Neural crest cell (in vitro differentiated cells): ENCODE measurements around the gene NOS1AP. TPM values are rescaled to one million over a fixed set of nuclear protein-coding genes. Genes with fewer than 3 reads are reported as not detected.

ENCODE experiments used
- DNase-seq: peaks from one replicate; pipeline ENCODE4 v3.0.0; 2021; ENCODE audit warnings: low read depth, mixed read lengths, low spot score
- H3K27ac Mint-ChIP-seq: one replicate; pipeline ENCODE4 v1.8.0; 2021; ENCODE audit warnings: mild to moderate bottlenecking, mixed read lengths; ENCODE audit not compliant: unreplicated experiment
- H3K27me3 Mint-ChIP-seq: 2 replicates; pipeline ENCODE4 v1.8.0; 2021; ENCODE audit warnings: low read depth, mild to moderate bottlenecking, mixed read lengths
- H3K36me3 Mint-ChIP-seq: 2 replicates; pipeline ENCODE4 v1.8.0; 2021; ENCODE audit warnings: low read depth, mild to moderate bottlenecking, mixed read lengths
- H3K4me1 Mint-ChIP-seq: 2 replicates; pipeline ENCODE4 v1.8.0; 2021; ENCODE audit warnings: mixed read lengths
- H3K4me3 Mint-ChIP-seq: one replicate; pipeline ENCODE4 v1.8.0; 2021; ENCODE audit warnings: mild to moderate bottlenecking, mixed read lengths
- H3K9me3 Mint-ChIP-seq: 2 replicates; pipeline ENCODE4 v1.8.0; 2021; ENCODE audit warnings: mixed read lengths
- CTCF ChIP-seq: fragments of 200-600 bp; sonication (generic); conservative IDR thresholded peaks from 2 replicates; pipeline ENCODE4 v1.5.0; 2021; ENCODE audit warnings: antibody characterized with exemption, mild to moderate bottlenecking
- total RNA-seq: library from RNA; stranded (reverse); gene quantifications from 2 replicates; pipeline ENCODE4 v1.2.1, GENCODE V29; 2021

Gene NOS1AP
- total RNA-seq, 1 donor from 2014 or later = 7.0 TPM

- Mint-ChIP-seq H3K4me3 (no peak overlapping the region), H3K4me1 (peaks cover 5% of the 10 kb centered on the region), H3K36me3 (no peaks in the 10 kb centered on the region), H3K9me3 (no peaks in the 10 kb centered on the region), H3K27me3 (no peaks in the 10 kb centered on the region), H3K27ac (no peak overlapping the region)
- no peak for DNase-seq
- no peak for TF ChIP-seq CTCF
Measured at GRCh38 chr1:162370721-162371120, 301.2 kb downstream of the NOS1AP start.

- DNase-seq = no peak
- H3K27me3 Mint-ChIP-seq = no peaks in the 10 kb centered on the region
- H3K27ac Mint-ChIP-seq = no peak overlapping the region
- no peak for TF ChIP-seq CTCF
- H3K9me3 Mint-ChIP-seq = no peaks in the 10 kb centered on the region
- H3K4me1 Mint-ChIP-seq = peaks cover 5% of the 10 kb centered on the region
- no peak overlapping the region for H3K4me3 Mint-ChIP-seq
- no peaks in the 10 kb centered on the region for H3K36me3 Mint-ChIP-seq
Measured at GRCh38 chr1:162371611-162372010, 302.1 kb downstream of the NOS1AP start.

DNA sequence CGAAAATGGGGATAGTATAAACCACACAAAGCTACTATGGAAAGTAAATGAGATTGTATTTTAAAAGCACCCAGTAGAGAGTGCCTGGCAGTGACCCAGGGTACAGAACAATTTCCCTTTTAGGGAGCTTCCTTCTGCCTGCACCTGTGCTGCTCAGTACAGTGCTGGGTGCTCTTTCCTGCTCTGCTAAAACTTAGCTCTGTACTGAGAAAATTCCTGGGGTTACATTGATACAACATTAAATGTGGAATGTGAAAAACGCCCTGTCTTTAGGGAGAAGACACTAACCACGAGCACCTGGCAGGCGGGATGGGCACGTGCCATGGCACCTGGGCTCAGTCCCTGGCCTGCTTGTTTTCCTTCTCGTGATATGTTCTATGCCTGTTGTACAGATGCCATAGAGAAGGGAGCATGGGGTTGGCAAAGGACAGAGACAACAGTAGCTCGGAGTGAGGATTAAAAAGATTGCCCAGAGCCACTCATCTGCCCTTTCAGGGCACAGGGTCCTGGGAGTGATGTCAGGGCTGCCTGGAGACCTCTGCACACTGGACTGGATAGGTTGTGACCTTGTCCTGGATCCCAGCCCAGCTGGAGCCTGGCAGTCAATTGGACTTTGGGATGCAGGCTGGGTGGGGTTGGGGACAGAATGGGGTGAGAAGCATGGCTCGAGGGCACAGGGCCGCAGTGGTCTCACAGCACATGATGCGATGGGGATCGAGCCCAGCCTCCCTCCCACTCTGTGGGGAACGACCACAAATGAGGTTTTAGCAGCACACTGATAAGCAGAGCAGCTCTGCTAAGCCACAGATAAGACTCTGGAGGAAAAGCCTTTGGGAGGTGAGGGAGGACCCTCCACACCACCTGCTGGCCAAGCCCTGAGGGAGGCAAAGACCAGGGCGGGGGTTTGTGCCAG lies 302.9 kb downstream of the NOS1AP start:
- no peaks in the 10 kb centered on the region for H3K9me3 Mint-ChIP-seq
- no peaks in the 10 kb centered on the region for H3K27me3 Mint-ChIP-seq
- TF ChIP-seq CTCF = no peak
- H3K27ac Mint-ChIP-seq = peak overlapping the region; percentile 90
- no peaks in the 10 kb centered on the region for H3K36me3 Mint-ChIP-seq
- H3K4me1 Mint-ChIP-seq = peaks cover 5% of the 10 kb centered on the region
- DNase-seq = no peak
- H3K4me3 Mint-ChIP-seq = no peak overlapping the region

DNA sequence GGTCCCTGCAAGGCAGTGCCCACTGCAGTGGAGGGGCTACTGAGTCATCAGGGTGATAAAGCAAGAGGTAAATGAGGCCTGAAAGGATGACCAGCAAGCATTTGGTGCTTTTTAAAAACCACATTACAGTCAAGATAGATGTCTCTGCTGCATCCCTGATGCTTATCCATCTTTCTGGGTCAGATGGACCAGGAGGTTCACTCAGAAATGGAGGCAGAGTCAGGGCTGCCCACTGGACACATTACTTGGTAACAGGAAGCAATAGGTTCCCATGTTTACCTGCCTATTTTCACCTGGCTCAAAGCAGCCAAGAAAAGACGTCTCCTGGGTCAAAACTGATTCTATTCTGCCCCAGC lies 303.6 kb downstream of the NOS1AP start:
- Mint-ChIP-seq H3K9me3 (no peaks in the 10 kb centered on the region), H3K27ac (peak overlapping the region; percentile 72), H3K36me3 (no peaks in the 10 kb centered on the region), H3K4me1 (peaks cover 5% of the 10 kb centered on the region), H3K4me3 (no peak overlapping the region), H3K27me3 (no peaks in the 10 kb centered on the region)
- TF ChIP-seq CTCF = no peak
- DNase-seq = no peak

DNA sequence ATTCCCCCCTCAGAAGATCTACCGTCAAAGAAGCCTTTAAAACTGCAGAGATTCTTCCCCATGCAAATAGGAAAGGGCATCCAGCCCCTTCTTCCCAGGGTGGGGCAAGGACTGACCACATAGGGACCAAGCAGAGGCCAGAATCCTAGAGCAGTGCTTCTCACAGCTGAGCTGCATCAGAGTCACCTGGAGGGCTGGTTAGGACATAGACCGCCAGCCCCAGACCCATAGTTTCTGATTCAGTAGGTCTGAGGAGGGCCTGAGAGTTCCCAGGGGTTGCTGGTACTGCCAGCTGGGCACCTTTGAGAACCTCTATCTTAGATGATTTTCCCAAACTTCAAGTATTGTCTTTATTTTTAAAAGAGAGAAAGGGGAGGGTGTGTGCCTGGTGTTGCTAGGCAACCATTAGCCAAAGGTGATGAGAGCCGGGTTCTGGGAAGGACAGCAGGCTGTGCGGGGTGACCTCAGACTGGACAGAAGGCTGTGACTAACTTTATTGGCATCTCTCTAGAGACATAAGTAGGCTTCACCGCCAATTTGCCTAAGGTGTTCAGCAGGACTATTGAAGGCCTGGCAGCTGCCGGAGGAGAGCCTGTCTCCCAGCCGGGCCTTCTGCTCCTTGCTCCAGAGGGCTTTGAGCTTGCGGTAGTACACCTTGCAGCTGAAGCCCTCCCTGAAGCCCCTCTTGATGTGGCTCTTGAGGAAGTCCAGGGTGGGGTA lies 304.2 kb downstream of the NOS1AP start:
- DNase-seq = no peak
- no peak for TF ChIP-seq CTCF
- H3K27me3 Mint-ChIP-seq = no peaks in the 10 kb centered on the region
- no peaks in the 10 kb centered on the region for H3K36me3 Mint-ChIP-seq
- H3K9me3 Mint-ChIP-seq = no peaks in the 10 kb centered on the region
- no peak overlapping the region for H3K27ac Mint-ChIP-seq
- H3K4me1 Mint-ChIP-seq = peaks cover 5% of the 10 kb centered on the region
- H3K4me3 Mint-ChIP-seq = no peak overlapping the region
